GM23248 (cell line): ENCODE data around the gene SLC25A26. TPM values are rescaled to one million over a fixed set of nuclear protein-coding genes. Genes with fewer than 3 reads are reported as not detected.

Experiments
- DNase-seq: peaks from one replicate; pipeline ENCODE4 v3.0.0-alpha.2; 2015
- H2AFZ ChIP-seq: fragments of 200-600 bp; sonication (generic); 2 replicates; pipeline ENCODE4 v1.6.1; 2016; ENCODE audit warnings: antibody characterized with exemption
- H3F3A ChIP-seq: fragments of 200-600 bp; sonication (generic); 2 replicates; pipeline ENCODE4 v1.6.1; 2016; ENCODE audit warnings: mild to moderate bottlenecking, antibody characterized with exemption, mixed run types; ENCODE audit not compliant: insufficient read depth
- H3K27ac ChIP-seq: fragments of 200-600 bp; sonication (generic); 2 replicates; pipeline ENCODE4 v1.5.1; 2016; ENCODE audit warnings: mild to moderate bottlenecking
- H3K27me3 ChIP-seq: fragments of 200-600 bp; sonication (generic); replicated peaks from 2 replicates; pipeline ENCODE4 v1.6.1; 2016; ENCODE audit warnings: mild to moderate bottlenecking; ENCODE audit not compliant: insufficient read depth
- H3K36me3 ChIP-seq: fragments of 200-600 bp; sonication (generic); 2 replicates; pipeline ENCODE4 v1.6.1; 2016; ENCODE audit warnings: low read depth, mild to moderate bottlenecking
- H3K4me1 ChIP-seq: fragments of 200-600 bp; sonication (generic); 2 replicates; pipeline ENCODE4 v1.6.1; 2016; ENCODE audit warnings: mild to moderate bottlenecking; ENCODE audit not compliant: insufficient read depth
- H3K4me2 ChIP-seq: fragments of 200-600 bp; sonication (generic); one replicate; pipeline ENCODE4 v1.6.1; 2016; ENCODE audit warnings: mild to moderate bottlenecking; ENCODE audit not compliant: unreplicated experiment
- H3K4me3 ChIP-seq: fragments of 200-600 bp; sonication (generic); 2 replicates; pipeline ENCODE4 v1.5.1; 2016; ENCODE audit warnings: mild to moderate bottlenecking
- H3K79me2 ChIP-seq: fragments of 200-600 bp; sonication (generic); 2 replicates; pipeline ENCODE4 v1.6.1; 2016; ENCODE audit warnings: mild to moderate bottlenecking; ENCODE audit not compliant: insufficient read depth
- H3K9ac ChIP-seq: fragments of 200-600 bp; sonication (generic); 2 replicates; pipeline ENCODE4 v1.6.1; 2016; ENCODE audit warnings: mild to moderate bottlenecking
- H3K9me2 ChIP-seq: fragments of 200-600 bp; sonication (generic); 2 replicates; pipeline ENCODE4 v1.6.1; 2016; ENCODE audit warnings: mixed run types, mild to moderate bottlenecking, moderate library complexity; ENCODE audit not compliant: insufficient read depth
- H3K9me3 ChIP-seq: fragments of 200-600 bp; sonication (generic); one replicate; pipeline ENCODE4 v1.6.1; 2017; ENCODE audit warnings: low read depth
- H4K20me1 ChIP-seq: fragments of 200-600 bp; sonication (generic); 2 replicates; pipeline ENCODE4 v1.6.0; 2016; ENCODE audit not compliant: insufficient read depth
- EZH2 ChIP-seq: fragments of 200-600 bp; sonication (generic); IDR thresholded peaks from 2 replicates; pipeline ENCODE4 v1.6.1; 2018; ENCODE audit warnings: antibody characterized with exemption, mild to moderate bottlenecking; ENCODE audit not compliant: insufficient read depth, poor library complexity, severe bottlenecking
- EZH2phosphoT487 ChIP-seq: fragments of 200-600 bp; sonication (generic); IDR thresholded peaks from 2 replicates; pipeline ENCODE4 v1.6.1; 2018; ENCODE audit warnings: antibody characterized with exemption, moderate library complexity, mild to moderate bottlenecking, low read depth; ENCODE audit not compliant: insufficient read depth
- WGBS, 2 experiments: methylation state at CpG; one replicate each; pipeline ENCODE4 v1.1.6; 2015 to 2017; ENCODE audit warnings: low lambda C conversion rate in 2 of 2, low coverage in 1 of 2; ENCODE audit errors: missing lambda C conversion rate in 2 of 2; 5-methylcytosine and 5-hydroxymethylcytosine counted together
- in situ Hi-C: fragments of 300-500 bp; cut with MboI; formaldehyde crosslinking; loops from 2 replicates; pipeline ENCODE4 v1.15.0; 2020
- polyA plus RNA-seq: library from polyadenylated mRNA; unstranded; fragments of >200 nt; fragmentation: Nextera tagmentation; extraction: Ambion mirVana; gene quantifications from 2 replicates; pipeline ENCODE4 v1.2.1, GENCODE V29; 2016
- total RNA-seq: library from RNA; depleted of rRNA; stranded (reverse); fragments of >200 nt; shearing (Covaris generic); gene quantifications from 2 replicates; pipeline ENCODE4 v1.2.3, GENCODE V29; 2014

SLC25A26 gene
- total and polyA plus RNA-seq, 2 experiments from 2014 or later = 25.2 to 26.9 TPM

DNA sequence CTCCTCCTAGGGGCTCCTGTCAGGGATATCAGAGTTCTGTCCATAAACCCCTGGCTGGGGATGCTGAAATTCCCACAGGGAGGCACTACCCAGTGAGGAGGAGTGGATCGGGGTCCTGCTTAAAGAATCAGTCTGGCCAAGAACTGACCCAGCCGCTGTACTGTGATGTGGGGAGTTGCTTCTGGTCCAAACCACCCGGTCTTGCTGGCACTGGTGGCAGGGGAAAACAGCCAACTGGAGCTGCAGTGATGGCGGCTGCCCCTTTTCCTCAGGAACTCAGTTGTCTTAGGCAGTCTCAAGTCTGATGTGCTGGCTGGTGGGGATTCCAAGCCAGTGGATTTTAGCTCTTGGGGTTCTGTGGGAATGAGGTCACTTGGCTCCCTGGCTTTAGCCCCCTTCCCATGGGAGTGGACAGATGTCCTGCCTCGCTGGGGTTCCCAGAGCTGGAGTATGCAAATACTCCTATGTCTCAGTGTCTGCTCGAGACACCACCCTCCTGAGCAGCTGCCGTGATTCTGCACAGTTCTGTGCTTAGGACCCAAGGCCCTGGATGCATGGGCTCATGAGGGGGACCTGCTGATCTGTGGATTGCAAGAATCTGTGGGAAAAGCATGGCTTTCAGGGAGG, 97.1 kb downstream of the SLC25A26 start:
- Histone ChIP-seq H3F3A (no peaks in the 10 kb centered on the region), H3K36me3 (no peaks in the 10 kb centered on the region), H3K9me3 (peaks cover under 1% of the 10 kb centered on the region), H3K79me2 (no peaks in the 10 kb centered on the region), H3K4me3 (no peak overlapping the region), H4K20me1 (no peaks in the 10 kb centered on the region; the same call in 1 of the 2 replicates), H3K27ac (no peak overlapping the region), H2AFZ (no peak overlapping the region), H3K9ac (no peak overlapping the region), H3K9me2 (no peaks in the 10 kb centered on the region), H3K4me2 (no peak overlapping the region), H3K27me3 (no peaks in the 10 kb centered on the region), H3K4me1 (no peaks in the 10 kb centered on the region)
- 79 to 82% methylated on average over 7 of the region's 7 CpGs for WGBS, 2 experiments
- in situ Hi-C loops = no loop called here
- no peak for TF ChIP-seq EZH2phosphoT487
- no peak for TF ChIP-seq EZH2
- DNase-seq = no peak

DNA sequence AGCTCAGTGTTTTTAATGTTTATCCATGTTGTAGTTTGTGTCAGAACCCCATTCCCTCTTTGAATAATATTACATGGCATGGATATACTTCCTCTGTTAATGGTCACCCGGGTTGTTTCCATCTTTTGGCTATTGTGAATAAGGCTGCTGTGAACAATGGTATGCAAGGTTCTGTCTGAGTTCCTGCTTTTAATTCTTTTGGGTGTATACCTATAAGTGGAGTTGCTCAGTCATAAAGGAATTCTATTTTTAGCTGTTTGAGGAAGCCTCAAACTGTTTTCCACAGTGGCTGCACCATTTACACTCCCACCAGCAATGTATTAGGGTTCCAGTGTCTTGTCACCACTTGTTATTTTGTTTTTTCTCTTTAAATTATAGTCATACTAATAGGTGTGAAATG, 99.6 kb downstream of the SLC25A26 start:
- in situ Hi-C loops = no loop called here
- TF ChIP-seq EZH2 (no peak), EZH2phosphoT487 (no peak)
- no peaks in the 10 kb centered on the region for H3K79me2 ChIP-seq
- no peaks in the 10 kb centered on the region for H3K27me3 ChIP-seq
- no peak overlapping the region for H3K4me3 ChIP-seq
- H4K20me1 ChIP-seq = no peaks in the 10 kb centered on the region; the same call in 1 of the 2 replicates
- H3F3A ChIP-seq = no peaks in the 10 kb centered on the region
- peaks cover 3% of the 10 kb centered on the region for H3K9me3 ChIP-seq
- no peaks in the 10 kb centered on the region for H3K9me2 ChIP-seq
- WGBS, 2 experiments = 94 to 100% methylated on average over 1 of the region's 1 CpG
- no peak for DNase-seq
- no peaks in the 10 kb centered on the region for H3K4me1 ChIP-seq
- no peaks in the 10 kb centered on the region for H3K36me3 ChIP-seq
- H3K9ac ChIP-seq = no peak overlapping the region
- no peak overlapping the region for H3K4me2 ChIP-seq
- H3K27ac ChIP-seq = no peak overlapping the region
- no peak overlapping the region for H2AFZ ChIP-seq

DNA sequence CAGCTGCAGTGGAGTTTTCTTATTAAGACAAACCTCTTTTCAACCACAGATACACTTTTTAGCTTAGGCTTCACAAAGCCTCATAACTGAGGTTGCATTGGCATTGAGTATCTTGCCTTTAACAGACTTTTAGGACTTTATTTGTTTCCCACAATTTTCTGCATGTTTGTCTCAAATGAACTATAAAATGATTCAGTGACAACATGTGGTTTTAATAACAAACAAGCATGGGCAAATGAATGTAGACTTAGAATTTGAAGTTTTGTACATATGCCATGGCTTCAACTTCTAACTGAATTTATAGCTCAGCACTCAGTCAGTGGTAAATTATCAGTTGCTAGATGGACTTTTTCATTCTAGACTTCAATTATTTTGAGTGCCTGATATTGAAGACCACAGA, 101.6 kb downstream of the SLC25A26 start:
- H3K27ac ChIP-seq = no peak overlapping the region
- H3K79me2 ChIP-seq = no peaks in the 10 kb centered on the region
- H3K4me3 ChIP-seq = no peak overlapping the region
- no peaks in the 10 kb centered on the region for H3K9me2 ChIP-seq
- in situ Hi-C loops = no loop called here
- H3F3A ChIP-seq = no peaks in the 10 kb centered on the region
- peaks cover 3% of the 10 kb centered on the region for H3K9me3 ChIP-seq
- no peaks in the 10 kb centered on the region for H3K36me3 ChIP-seq
- peak; percentile 24 for DNase-seq
- no peak overlapping the region for H3K9ac ChIP-seq
- H2AFZ ChIP-seq = no peak overlapping the region
- H4K20me1 ChIP-seq = no peaks in the 10 kb centered on the region
- no peaks in the 10 kb centered on the region for H3K27me3 ChIP-seq
- H3K4me2 ChIP-seq = no peak overlapping the region
- H3K4me1 ChIP-seq = no peaks in the 10 kb centered on the region
- TF ChIP-seq EZH2phosphoT487 (no peak), EZH2 (no peak)

DNA sequence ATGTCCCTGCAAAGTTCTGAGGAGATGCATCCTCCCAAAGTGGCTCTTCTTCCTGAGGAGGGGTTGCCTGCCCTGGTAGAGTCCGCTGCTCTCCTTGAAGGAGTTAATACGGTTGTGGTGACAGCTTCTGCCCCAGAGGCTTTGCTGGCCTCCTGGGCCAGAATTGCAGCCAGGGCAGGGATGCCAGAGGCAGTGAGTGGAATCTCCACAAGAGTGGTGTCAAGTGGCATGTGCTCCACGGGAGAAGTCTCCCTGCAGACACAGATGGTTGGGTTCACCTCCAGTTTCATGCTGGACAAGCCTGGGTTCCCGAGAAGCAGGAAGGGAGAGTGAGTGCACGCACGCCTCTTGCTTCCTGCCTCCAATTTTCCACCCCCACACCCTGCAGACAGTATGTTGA, 105.5 kb downstream of the SLC25A26 start:
- Histone ChIP-seq H3K9me3 (peaks cover 3% of the 10 kb centered on the region), H3K4me3 (no peak overlapping the region), H2AFZ (no peak overlapping the region), H4K20me1 (no peaks in the 10 kb centered on the region), H3K4me2 (no peak overlapping the region), H3K79me2 (no peaks in the 10 kb centered on the region), H3K9ac (no peak overlapping the region), H3K4me1 (no peaks in the 10 kb centered on the region), H3F3A (no peaks in the 10 kb centered on the region), H3K27ac (no peak overlapping the region), H3K27me3 (no peaks in the 10 kb centered on the region), H3K36me3 (no peaks in the 10 kb centered on the region), H3K9me2 (no peaks in the 10 kb centered on the region)
- in situ Hi-C loops = no loop called here
- TF ChIP-seq EZH2 = no peak
- TF ChIP-seq EZH2phosphoT487 = no peak
- DNase-seq = no peak
- 75 to 76% methylated on average over 6 of the region's 6 CpGs for WGBS, 2 experiments

DNA sequence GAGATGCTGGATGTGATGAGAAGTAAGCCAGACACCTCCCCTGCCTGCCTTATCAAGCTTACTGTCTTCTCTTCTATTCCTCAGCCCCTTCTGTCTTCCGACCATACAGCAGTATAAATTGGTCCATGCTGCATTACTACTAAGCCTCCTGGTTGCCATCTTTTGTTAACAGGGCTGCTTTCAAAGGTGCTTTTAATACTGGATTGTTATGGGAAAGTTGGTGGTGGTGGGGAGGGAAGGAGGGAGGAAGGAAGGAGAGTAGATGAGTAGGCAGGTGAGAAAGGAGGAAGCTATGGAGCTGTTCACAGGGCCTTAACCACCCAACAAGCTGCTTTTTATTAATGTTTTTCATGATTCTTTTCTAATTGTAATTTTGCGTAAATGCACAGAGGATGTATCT, 114.9 kb downstream of the SLC25A26 start:
- H3K27ac ChIP-seq = no peak overlapping the region
- in situ Hi-C loops = no loop called here
- H3K79me2 ChIP-seq = no peaks in the 10 kb centered on the region
- TF ChIP-seq EZH2phosphoT487 (no peak), EZH2 (no peak)
- no peak overlapping the region for H3K9ac ChIP-seq
- no peaks in the 10 kb centered on the region for H3K27me3 ChIP-seq
- no peak overlapping the region for H3K4me2 ChIP-seq
- 90 to 98% methylated on average over 2 of the region's 2 CpGs for WGBS, 2 experiments
- no peak overlapping the region for H3K4me3 ChIP-seq
- no peak for DNase-seq
- no peaks in the 10 kb centered on the region for H3K36me3 ChIP-seq
- no peak overlapping the region for H2AFZ ChIP-seq
- H3K9me3 ChIP-seq = no peaks in the 10 kb centered on the region
- H3K9me2 ChIP-seq = no peaks in the 10 kb centered on the region
- peaks cover 24% of the 10 kb centered on the region; the same call in 1 of the 2 replicates for H3F3A ChIP-seq
- H4K20me1 ChIP-seq = no peaks in the 10 kb centered on the region
- H3K4me1 ChIP-seq = peaks cover 13% of the 10 kb centered on the region; the same call in 1 of the 2 replicates
